Activated CD8-positive, alpha-beta memory T cell treated with anti-CD3 and anti-CD28 coated beads, Interleukin-2, amount 50 U/mL, for 1 hour (primary cell): ENCODE data around the gene C14orf132.
A peak's percentile ranks its signal among the peaks of the same experiment; 100 is the strongest.

ENCODE experiments used
- DNase-seq: peaks from one replicate; pipeline ENCODE4 v3.0.0-alpha.2; 2020; ENCODE audit errors: extremely low read depth

Gene C14orf132

DNA sequence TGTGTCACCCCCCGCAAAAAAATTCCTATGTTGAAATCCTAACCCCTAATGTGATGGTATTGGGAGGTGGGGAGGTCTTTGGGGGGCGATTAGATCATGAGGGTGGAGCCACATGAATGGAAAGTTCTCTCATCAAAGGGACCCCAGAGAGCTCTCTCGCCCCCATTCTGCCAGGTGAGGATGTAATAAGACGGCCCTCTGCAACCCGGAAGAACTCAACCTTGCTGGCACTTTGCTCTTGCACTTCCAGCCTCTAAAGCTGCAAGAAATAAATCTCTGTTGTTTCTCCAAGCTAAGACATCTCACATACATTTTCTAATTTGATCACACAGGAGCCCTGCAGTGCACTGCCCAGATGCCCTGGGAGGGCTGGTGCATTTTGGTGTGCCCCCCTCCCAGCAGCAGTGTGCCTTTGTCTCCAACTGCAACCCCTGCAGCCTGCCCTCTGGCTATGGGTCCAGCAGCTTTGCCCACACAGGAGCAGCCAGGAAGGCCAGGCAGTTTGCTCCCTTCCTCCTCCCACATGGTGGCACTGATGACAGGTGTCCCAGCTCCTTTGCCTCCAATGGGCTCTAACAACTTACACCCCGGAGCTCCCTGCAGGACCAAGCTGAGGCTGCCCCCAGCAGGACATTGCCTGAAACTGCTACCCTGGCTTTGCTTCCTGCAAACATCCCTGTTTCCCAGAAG, 59.3 kb downstream of the C14orf132 start:
- no peak for DNase-seq

DNA sequence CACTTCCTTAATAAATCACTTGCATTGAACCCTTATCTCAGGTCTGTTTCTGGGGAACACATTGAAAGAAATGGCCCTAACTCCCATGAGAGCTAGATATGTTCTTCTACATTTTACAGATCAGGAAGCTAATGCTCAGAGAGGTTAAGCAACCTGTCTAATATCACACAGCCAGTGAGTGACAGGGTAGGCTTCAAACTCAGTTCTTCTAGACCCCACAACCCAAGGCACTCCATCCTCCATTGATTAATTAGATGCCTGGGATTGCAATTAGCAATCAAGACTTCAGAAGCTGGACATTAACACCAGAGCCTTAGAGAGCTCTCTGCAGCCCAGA, 59.8 kb downstream of the C14orf132 start:
- no peak for DNase-seq

DNA sequence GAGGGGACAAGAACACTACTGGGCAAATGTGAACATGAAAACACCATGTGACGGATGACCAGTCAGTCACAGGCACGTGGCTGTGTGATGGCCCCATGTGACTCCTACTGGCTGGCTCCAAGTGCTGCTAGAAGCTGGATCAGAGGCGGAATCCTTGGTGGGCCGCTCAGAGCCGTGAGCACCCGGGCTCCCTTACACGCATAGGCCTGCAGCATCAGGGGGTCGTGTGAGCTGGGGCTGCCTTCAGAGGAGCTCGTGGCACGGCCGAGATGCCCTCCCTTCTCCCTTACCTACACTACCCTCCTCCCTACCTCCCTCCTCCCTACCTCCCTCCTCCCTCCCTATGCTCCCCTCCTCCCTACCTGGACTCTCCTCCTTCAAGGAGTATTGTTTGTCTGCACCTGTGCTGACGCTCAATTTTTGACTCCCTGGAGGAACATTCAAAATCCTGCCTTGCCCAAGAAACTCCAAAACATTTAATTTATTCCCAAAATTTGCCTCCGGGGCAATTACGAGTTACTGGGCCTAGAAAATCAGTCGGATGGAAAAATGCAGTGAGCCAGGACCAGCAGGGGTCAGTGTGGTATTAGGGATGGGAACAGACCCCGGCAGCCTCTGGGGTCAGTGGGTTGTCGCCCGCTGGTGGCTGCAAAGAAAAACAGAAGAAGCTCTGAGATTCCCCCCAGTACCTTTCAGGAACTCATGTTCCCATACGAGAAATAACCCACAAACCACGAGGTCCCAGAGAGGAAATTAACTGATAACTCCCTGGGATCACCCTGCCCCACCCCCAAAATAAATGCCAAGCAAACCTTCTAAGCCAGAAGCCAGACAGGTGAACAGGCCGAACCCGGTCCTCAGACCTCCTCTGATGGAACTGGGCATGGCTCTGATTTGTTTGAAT, 61.3 kb downstream of the C14orf132 start:
- DNase-seq, result peak; percentile 4

- DNase-seq, result no peak
Measured at GRCh38 chr14:96102081-96102856, 63.1 kb downstream of the C14orf132 start.

DNA sequence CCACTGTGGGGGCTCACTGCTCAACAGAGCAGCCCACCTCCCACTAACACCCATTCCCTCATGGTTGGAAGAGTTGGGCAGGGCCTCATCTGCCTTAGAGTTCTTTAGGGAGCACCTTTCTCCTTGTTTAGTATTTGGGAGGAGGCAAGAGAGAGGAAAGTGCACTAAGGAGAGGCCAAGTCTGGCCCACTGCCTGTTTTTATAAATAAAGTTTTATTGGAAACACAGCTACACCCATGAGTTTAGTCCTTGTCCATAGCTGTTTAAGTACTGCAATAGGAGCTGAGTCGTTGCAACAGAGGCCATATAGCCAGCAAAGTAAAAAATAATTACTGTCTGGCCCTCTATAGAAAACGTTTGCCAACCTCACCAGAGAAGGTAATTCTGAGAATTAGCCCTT, 63.9 kb downstream of the C14orf132 start:
- DNase-seq, result no peak

GRCh38 chr14:96103560-96104460, 64.6 kb downstream of the C14orf132 start:
- DNase-seq, result no peak

DNA sequence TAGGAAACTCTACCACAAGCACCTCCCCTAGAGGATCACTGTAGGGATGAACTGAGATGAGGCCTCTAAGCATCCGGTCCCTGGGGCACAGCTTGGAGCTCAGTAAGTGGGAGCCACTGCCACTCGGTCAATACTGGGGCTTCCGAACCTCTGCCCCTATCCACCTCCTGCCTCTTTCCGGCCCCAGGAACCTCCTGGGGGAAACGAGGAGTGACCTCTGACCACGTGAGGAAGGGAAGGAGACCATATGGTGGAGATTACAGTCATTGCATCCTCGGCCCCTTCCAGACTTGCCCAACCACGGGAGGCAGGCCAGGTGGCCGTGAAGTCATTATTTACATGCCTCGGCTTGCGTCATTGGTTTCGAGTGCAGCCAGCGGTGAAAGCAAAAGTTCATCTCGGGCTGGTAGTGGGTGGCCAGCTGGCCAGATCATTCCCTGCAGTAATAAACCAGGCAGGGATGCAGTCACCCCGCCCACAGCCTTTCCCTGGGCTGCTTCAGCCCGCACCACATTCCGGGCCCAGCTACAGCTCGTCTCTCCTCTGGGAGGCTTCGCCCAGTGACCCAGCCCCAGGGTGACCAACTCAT, 65.4 kb downstream of the C14orf132 start:
- no peak for DNase-seq

DNA sequence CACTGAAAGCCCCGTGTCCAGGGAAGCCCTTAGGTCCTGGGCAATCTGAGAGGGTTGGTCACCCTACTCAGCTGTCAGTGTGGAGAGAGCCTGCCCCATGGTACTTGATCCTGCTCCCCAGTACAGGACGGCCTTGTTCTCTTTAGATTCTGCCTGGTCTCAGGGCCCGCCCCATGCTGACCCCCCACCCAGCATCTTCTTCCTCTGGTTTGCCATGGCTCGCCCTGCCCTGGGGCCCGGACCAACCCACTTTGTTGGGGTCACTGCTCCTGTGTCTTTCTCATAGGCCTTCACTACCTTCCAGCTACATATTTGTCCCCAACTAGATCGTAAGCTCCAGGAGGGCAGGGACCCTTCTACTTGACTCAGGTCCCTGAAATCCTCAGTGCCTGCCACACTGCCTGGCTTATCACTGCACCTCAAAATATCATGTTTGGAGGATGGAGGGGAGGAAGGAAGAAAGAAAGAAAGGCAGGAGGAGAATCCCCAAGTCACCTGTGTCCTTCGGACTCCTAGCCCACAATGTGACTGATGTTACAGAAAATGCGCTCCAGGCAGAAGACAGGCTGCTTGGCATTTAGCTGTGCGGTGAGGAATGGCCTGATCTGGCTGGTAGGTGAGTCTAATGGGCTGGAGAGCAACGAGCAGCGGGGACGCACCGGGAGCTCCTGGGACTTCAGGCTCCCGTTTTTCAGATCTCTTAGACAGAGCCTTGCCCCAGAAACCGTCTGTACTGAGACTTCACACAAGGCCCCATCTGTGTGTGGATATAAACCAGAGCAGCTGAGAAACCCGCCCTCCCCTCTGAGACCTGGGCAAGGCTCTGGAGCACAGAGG, 66.1 kb downstream of the C14orf132 start:
- no peak for DNase-seq

GRCh38 chr14:96105926-96106441, 66.8 kb downstream of the C14orf132 start:
- no peak for DNase-seq

- DNase-seq, result no peak
Measured at GRCh38 chr14:96106891-96107290, 67.7 kb downstream of the C14orf132 start.

- DNase-seq, result no peak
Measured at GRCh38 chr14:96108061-96108795, 69.1 kb downstream of the C14orf132 start.

DNA sequence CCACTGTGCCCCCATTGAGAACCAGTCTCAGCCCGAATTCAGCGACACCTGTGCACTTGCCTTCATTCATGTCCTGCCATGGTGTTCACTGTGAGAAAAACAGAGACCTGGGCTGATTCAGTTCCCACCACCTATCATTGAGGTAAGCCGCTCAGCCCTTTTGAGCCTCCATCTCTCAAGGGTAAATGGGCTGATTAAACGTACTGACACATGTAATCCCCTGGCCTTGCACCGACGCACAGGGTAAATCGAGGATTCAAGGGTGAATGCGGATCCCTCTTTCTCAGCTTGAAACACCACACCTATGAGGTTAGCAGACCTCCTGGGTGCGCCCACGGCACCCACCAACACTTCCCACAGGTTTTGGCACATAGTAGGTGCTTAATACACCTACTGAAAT, 69.7 kb downstream of the C14orf132 start:
- DNase-seq, result no peak

GRCh38 chr14:96109596-96110355, 70.6 kb downstream of the C14orf132 start:
- DNase-seq, result no peak

DNA sequence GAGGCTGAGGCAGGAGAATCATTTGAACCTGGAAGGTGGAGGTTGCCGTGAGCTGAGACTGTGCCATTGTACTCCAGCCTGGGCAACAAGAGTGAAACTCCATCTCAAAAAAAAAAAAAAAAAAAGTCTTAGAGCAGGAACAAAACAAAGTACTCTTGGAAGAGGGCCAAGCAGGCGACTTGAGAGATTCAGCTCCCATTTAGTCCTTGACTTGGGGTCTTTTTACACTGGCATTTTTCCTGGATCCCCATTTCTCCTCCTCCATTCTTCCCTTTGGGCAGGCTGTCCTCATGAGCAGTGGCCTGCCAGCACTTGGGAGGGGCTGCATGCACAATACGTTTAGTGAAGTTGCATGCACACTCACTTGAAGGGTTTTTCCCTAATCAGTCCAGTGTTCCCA, 72.9 kb downstream of the C14orf132 start:
- DNase-seq, result no peak

DNA sequence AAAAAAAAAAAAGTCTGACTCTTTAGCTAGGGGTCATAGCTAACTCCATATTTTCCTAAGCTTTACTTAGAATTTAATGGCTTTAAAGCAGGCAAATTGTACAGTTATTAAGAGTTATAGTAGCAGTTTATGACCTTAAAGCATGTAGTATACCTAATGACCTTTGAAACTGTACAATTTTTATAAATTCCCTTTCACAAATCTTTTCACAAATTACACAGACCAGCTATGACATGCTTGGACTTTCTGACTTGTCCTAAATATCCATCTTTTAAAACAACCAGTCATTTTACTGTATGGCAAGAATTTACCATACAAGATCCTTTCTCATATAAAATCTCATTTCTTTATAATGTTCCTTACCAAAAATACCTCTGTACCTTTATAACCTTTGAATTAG, 74.8 kb downstream of the C14orf132 start:
- no peak for DNase-seq

GRCh38 chr14:96117101-96117897, 78.1 kb downstream of the C14orf132 start:
- DNase-seq, result no peak

DNA sequence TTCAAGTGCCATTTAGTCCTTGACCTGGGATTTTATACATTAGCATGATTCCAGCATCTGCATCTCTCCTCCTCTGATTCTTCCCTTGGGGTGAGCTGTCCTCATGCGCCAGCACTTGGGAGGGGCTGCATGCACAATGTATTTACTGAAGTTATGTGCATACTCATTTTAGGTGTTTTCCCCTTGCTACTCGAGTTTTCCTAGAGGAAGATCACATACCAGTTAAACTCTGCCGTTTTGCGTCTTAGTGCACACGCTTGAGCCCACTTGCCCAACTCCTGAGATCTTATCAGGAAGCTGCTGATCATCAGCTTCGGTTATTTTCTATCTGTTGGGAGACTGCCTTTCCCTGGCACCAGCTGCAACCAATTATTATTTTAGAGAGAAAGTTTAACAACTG, 78.8 kb downstream of the C14orf132 start:
- no peak for DNase-seq

GRCh38 chr14:96118391-96118790, 79.2 kb downstream of the C14orf132 start:
- no peak for DNase-seq
